Measurements from ENCODE around the gene FEM1B.
A peak's percentile ranks its signal among the peaks of the same experiment; 100 is the strongest.

Gene FEM1B

DNA sequence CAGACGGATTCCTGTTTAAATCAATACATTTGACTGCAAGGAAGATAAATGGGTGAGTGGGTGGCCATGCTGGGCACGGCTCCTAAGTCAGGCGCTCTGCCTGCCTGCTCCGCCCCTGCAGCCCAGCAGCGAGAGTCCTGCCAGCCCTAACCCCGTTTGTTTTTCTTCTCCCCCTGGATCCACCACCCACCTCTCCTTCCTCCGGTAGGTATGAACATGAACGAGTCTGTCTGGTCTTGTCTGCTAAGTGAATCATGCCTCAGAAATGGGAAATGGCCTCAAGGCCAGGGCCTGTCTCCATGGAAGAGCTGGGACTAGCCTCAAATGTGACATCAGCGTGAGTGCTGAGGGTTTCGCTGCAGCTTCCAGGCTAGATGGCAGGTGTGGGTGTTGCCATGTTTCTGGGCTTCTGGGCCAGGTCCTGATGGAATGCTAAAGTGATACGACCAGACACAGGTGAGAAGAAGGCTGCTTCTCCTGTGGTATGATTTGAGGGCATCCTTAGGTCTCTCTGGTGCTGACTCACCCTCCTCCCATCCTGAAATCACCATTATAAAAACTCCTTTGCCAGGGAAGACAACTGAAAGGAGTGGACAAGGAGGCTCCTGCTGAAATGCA is 5.6 kb upstream of the FEM1B start (continued):
- TF ChIP-seq, protein P1, sequence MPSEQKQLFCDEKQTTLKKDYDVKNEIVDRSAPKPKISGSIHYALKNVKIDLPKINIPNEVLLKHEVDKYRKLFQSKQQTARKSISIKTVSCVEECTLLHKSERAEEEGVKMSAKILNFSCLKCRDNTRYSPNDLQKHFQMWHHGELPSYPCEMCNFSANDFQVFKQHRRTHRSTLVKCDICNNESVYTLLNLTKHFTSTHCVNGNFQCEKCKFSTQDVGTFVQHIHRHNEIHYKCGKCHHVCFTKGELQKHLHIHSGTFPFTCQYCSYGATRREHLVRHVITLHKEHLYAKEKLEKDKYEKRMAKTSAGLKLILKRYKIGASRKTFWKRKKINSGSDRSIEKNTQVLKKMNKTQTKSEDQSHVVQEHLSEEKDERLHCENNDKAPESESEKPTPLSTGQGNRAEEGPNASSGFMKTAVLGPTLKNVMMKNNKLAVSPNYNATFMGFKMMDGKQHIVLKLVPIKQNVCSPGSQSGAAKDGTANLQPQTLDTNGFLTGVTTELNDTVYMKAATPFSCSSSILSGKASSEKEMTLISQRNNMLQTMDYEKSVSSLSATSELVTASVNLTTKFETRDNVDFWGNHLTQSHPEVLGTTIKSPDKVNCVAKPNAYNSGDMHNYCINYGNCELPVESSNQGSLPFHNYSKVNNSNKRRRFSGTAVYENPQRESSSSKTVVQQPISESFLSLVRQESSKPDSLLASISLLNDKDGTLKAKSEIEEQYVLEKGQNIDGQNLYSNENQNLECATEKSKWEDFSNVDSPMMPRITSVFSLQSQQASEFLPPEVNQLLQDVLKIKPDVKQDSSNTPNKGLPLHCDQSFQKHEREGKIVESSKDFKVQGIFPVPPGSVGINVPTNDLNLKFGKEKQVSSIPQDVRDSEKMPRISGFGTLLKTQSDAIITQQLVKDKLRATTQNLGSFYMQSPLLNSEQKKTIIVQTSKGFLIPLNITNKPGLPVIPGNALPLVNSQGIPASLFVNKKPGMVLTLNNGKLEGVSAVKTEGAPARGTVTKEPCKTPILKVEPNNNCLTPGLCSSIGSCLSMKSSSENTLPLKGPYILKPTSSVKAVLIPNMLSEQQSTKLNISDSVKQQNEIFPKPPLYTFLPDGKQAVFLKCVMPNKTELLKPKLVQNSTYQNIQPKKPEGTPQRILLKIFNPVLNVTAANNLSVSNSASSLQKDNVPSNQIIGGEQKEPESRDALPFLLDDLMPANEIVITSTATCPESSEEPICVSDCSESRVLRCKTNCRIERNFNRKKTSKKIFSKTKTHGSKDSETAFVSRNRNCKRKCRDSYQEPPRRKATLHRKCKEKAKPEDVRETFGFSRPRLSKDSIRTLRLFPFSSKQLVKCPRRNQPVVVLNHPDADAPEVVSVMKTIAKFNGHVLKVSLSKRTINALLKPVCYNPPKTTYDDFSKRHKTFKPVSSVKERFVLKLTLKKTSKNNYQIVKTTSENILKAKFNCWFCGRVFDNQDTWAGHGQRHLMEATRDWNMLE (tag by site-specific recombination; conservative IDR thresholded peaks at IDR 0.05; ENCODE audit: low read depth) = no peak; the same call in 1 of the 2 replicates
- TF ChIP-seq, protein P2, sequence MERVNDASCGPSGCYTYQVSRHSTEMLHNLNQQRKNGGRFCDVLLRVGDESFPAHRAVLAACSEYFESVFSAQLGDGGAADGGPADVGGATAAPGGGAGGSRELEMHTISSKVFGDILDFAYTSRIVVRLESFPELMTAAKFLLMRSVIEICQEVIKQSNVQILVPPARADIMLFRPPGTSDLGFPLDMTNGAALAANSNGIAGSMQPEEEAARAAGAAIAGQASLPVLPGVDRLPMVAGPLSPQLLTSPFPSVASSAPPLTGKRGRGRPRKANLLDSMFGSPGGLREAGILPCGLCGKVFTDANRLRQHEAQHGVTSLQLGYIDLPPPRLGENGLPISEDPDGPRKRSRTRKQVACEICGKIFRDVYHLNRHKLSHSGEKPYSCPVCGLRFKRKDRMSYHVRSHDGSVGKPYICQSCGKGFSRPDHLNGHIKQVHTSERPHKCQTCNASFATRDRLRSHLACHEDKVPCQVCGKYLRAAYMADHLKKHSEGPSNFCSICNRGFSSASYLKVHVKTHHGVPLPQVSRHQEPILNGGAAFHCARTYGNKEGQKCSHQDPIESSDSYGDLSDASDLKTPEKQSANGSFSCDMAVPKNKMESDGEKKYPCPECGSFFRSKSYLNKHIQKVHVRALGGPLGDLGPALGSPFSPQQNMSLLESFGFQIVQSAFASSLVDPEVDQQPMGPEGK (tag by site-specific recombination; IDR thresholded peaks at IDR 0.05) = peak; percentile 87
- TF ChIP-seq ZNF658 (tag by site-specific recombination; IDR thresholded peaks at IDR 0.05) (no peak), OVOL3 (tag by site-specific recombination; IDR thresholded peaks at IDR 0.05) (no peak), GLIS2 (tag by site-specific recombination; IDR thresholded peaks at IDR 0.05) (peak; percentile 72; the same call in 1 of the 2 replicates), ZFHX2 (tag by site-specific recombination; conservative IDR thresholded peaks at IDR 0.05) (peak; percentile 99), EGR2 (tag by site-specific recombination; IDR thresholded peaks at IDR 0.05; ENCODE audit: low read depth) (peak; percentile 99), ZNF76 (tag by site-specific recombination; IDR thresholded peaks at IDR 0.05; ENCODE audit: borderline replicate concordance, low read depth) (no peak), ZNF701 (tag by site-specific recombination; IDR thresholded peaks at IDR 0.05) (no peak), ZNF548 (tag by site-specific recombination; IDR thresholded peaks at IDR 0.05) (no peak), MYNN (tag by site-specific recombination; IDR thresholded peaks at IDR 0.05; ENCODE audit: borderline replicate concordance) (no peak), TRIM28 (IDR thresholded peaks at IDR 0.05; ENCODE audit: borderline replicate concordance, low read length) (peak; percentile 66; the same call in 1 of the 2 replicates), ZNF600 (tag by site-specific recombination; IDR thresholded peaks at IDR 0.05) (peak; percentile 98), FEZF1 (tag by site-specific recombination; IDR thresholded peaks at IDR 0.05) (no peak), ZFP69B (tag by site-specific recombination; IDR thresholded peaks at IDR 0.05) (no peak), ZNF558 (tag by site-specific recombination; IDR thresholded peaks at IDR 0.05) (no peak), ZNF132 (tag by site-specific recombination; IDR thresholded peaks at IDR 0.05; ENCODE audit: borderline replicate concordance) (no peak), REPIN1 (tag by site-specific recombination; IDR thresholded peaks at IDR 0.05; ENCODE audit: low read depth) (no peak), ZNF335 (tag by site-specific recombination; conservative IDR thresholded peaks at IDR 0.05) (peak; percentile 89), ZNF792 (tag by site-specific recombination; IDR thresholded peaks at IDR 0.05) (no peak), ZNF121 (tag by site-specific recombination; IDR thresholded peaks at IDR 0.05) (no peak)
- TF ChIP-seq, protein P3, sequence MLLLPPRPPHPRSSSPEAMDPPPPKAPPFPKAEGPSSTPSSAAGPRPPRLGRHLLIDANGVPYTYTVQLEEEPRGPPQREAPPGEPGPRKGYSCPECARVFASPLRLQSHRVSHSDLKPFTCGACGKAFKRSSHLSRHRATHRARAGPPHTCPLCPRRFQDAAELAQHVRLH (tag by site-specific recombination; IDR thresholded peaks at IDR 0.05) = no peak
- TF ChIP-seq, protein P4, sequence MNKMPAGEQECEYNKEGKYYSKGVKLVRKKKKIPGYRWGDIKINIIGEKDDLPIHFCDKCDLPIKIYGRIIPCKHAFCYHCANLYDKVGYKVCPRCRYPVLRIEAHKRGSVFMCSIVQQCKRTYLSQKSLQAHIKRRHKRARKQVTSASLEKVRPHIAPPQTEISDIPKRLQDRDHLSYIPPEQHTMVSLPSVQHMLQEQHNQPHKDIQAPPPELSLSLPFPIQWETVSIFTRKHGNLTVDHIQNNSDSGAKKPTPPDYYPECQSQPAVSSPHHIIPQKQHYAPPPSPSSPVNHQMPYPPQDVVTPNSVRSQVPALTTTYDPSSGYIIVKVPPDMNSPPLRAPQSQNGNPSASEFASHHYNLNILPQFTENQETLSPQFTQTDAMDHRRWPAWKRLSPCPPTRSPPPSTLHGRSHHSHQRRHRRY (tag by site-specific recombination; IDR thresholded peaks at IDR 0.05) = no peak
- TF ChIP-seq, protein P5, sequence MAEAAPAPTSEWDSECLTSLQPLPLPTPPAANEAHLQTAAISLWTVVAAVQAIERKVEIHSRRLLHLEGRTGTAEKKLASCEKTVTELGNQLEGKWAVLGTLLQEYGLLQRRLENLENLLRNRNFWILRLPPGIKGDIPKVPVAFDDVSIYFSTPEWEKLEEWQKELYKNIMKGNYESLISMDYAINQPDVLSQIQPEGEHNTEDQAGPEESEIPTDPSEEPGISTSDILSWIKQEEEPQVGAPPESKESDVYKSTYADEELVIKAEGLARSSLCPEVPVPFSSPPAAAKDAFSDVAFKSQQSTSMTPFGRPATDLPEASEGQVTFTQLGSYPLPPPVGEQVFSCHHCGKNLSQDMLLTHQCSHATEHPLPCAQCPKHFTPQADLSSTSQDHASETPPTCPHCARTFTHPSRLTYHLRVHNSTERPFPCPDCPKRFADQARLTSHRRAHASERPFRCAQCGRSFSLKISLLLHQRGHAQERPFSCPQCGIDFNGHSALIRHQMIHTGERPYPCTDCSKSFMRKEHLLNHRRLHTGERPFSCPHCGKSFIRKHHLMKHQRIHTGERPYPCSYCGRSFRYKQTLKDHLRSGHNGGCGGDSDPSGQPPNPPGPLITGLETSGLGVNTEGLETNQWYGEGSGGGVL (tag by site-specific recombination; IDR thresholded peaks at IDR 0.05) = peak; percentile 79
- TF ChIP-seq, protein P6, sequence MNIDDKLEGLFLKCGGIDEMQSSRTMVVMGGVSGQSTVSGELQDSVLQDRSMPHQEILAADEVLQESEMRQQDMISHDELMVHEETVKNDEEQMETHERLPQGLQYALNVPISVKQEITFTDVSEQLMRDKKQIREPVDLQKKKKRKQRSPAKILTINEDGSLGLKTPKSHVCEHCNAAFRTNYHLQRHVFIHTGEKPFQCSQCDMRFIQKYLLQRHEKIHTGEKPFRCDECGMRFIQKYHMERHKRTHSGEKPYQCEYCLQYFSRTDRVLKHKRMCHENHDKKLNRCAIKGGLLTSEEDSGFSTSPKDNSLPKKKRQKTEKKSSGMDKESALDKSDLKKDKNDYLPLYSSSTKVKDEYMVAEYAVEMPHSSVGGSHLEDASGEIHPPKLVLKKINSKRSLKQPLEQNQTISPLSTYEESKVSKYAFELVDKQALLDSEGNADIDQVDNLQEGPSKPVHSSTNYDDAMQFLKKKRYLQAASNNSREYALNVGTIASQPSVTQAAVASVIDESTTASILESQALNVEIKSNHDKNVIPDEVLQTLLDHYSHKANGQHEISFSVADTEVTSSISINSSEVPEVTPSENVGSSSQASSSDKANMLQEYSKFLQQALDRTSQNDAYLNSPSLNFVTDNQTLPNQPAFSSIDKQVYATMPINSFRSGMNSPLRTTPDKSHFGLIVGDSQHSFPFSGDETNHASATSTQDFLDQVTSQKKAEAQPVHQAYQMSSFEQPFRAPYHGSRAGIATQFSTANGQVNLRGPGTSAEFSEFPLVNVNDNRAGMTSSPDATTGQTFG (tag by site-specific recombination; IDR thresholded peaks at IDR 0.05; ENCODE audit: borderline replicate concordance) = no peak
- TF ChIP-seq, protein P7, sequence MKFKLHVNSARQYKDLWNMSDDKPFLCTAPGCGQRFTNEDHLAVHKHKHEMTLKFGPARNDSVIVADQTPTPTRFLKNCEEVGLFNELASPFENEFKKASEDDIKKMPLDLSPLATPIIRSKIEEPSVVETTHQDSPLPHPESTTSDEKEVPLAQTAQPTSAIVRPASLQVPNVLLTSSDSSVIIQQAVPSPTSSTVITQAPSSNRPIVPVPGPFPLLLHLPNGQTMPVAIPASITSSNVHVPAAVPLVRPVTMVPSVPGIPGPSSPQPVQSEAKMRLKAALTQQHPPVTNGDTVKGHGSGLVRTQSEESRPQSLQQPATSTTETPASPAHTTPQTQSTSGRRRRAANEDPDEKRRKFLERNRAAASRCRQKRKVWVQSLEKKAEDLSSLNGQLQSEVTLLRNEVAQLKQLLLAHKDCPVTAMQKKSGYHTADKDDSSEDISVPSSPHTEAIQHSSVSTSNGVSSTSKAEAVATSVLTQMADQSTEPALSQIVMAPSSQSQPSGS (tag by site-specific recombination; IDR thresholded peaks at IDR 0.05; ENCODE audit: low read depth) = no peak
